Body of pancreas (tissue), 4 donors: Measurements from ENCODE around the gene OSER1. TPM values are rescaled to one million over a fixed set of nuclear protein-coding genes. Genes with fewer than 3 reads are reported as not detected.
A peak's percentile ranks its signal among the peaks of the same experiment; 100 is the strongest.

ENCODE experiments used
- ATAC-seq: fragments of 150-250 bp; one replicate; pipeline ENCODE4 v1.9.1; 2016
- DNase-seq, 4 donors: peaks; one replicate each; pipeline ENCODE4 v3.0.0-alpha.2; 2019
- H3K27ac ChIP-seq, 4 donors: fragments of 200-600 bp; sonication (generic); 1 replicate in 3 of 4; 2 replicates in 1 of 4; pipeline versions ENCODE4 v1.5.1 to v1.6.1; 2016 to 2019; ENCODE audit warnings: mild to moderate bottlenecking in 1 of 4, mixed read lengths in 1 of 4, moderate library complexity in 1 of 4
- H3K27me3 ChIP-seq, 2 donors: fragments of 200-600 bp; sonication (generic); one replicate each; pipeline ENCODE4 v1.6.0; 2016; ENCODE audit warnings: mild to moderate bottlenecking in 1 of 2
- H3K36me3 ChIP-seq, 2 donors: fragments of 200-600 bp; sonication (generic); replicated peaks in 1 of 2; 2 replicates each; pipeline ENCODE4 v1.5.1; 2016; ENCODE audit warnings: low read depth in 2 of 2; ENCODE audit not compliant: insufficient read depth in 1 of 2
- H3K4me1 ChIP-seq: fragments of 200-600 bp; sonication (generic); one replicate; pipeline ENCODE4 v1.6.0; 2016
- H3K4me3 ChIP-seq, 2 donors: fragments of 200-600 bp; sonication (generic); 1 replicate in 1 of 2; 2 replicates in 1 of 2; pipeline ENCODE4 v1.5.1; 2016 to 2019
- H3K9me3 ChIP-seq, 3 donors: fragments of 200-600 bp; sonication (generic); 1 replicate in 2 of 3; 2 replicates in 1 of 3; pipeline ENCODE4 v1.5.1; 2016
- POLR2A ChIP-seq, 3 donors: fragments of 450-650 bp; IDR thresholded peaks; one replicate each; pipeline ENCODE4 v1.6.1; 2016; ENCODE audit warnings: antibody characterized with exemption in 3 of 3, mild to moderate bottlenecking in 2 of 3
- WGBS, 2 donors: methylation state at CpG; one replicate each; pipeline ENCODE4 v1.1.5; 2017; 5-methylcytosine and 5-hydroxymethylcytosine counted together
- intact Hi-C: fragments of 100-400 bp; cut with DNase I; formaldehyde crosslinking; loops from one replicate; pipeline ENCODE4 v1.15.1; 2023
- total RNA-seq, 2 donors: library from RNA; depleted of rRNA; stranded (reverse); fragments of >200 nt; gene quantifications; one replicate each; pipeline ENCODE4 v1.1.0, GENCODE V29; 2016
- TF ChIP-seq, protein P1 (sequence below), 7 experiments: fragments of 450-650 bp in 4 of 7; fragments of 200-600 bp in 3 of 7; sonication (generic) in 3 of 7; IDR thresholded peaks; one replicate each; pipeline ENCODE4 v1.5.1; 2016 to 2019; ENCODE audit warnings: antibody characterized with exemption in 7 of 7

OSER1 gene
- total RNA-seq, 2 donors from 2014 or later: 2.0 to 17.1 TPM

GRCh38 chr20:44218446-44218845, 7.9 kb upstream of the OSER1 start:
- no peaks in the 10 kb centered on the region for H3K9me3 ChIP-seq
- peaks cover 24% of the 10 kb centered on the region for H3K4me1 ChIP-seq
- no peak for DNase-seq
- H3K4me3 ChIP-seq: no peak overlapping the region
- 44 to 56% methylated on average over 4 of the region's 4 CpGs for WGBS, 2 donors
- H3K36me3 ChIP-seq: no peaks in the 10 kb centered on the region
- TF ChIP-seq, protein P1, sequence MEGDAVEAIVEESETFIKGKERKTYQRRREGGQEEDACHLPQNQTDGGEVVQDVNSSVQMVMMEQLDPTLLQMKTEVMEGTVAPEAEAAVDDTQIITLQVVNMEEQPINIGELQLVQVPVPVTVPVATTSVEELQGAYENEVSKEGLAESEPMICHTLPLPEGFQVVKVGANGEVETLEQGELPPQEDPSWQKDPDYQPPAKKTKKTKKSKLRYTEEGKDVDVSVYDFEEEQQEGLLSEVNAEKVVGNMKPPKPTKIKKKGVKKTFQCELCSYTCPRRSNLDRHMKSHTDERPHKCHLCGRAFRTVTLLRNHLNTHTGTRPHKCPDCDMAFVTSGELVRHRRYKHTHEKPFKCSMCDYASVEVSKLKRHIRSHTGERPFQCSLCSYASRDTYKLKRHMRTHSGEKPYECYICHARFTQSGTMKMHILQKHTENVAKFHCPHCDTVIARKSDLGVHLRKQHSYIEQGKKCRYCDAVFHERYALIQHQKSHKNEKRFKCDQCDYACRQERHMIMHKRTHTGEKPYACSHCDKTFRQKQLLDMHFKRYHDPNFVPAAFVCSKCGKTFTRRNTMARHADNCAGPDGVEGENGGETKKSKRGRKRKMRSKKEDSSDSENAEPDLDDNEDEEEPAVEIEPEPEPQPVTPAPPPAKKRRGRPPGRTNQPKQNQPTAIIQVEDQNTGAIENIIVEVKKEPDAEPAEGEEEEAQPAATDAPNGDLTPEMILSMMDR (IDR thresholded peaks at IDR 0.05): no peak
- TF ChIP-seq POLR2A (IDR thresholded peaks at IDR 0.05): no peak
- no peak for ATAC-seq
- intact Hi-C loops: loop anchor here (5.0 to 10.0 kb wide), 2 partner anchors 164 to 246 kb away; no protein-coding TSS in a partner anchor
- H3K27me3 ChIP-seq: no peaks in the 10 kb centered on the region
- no peak overlapping the region for H3K27ac ChIP-seq

DNA sequence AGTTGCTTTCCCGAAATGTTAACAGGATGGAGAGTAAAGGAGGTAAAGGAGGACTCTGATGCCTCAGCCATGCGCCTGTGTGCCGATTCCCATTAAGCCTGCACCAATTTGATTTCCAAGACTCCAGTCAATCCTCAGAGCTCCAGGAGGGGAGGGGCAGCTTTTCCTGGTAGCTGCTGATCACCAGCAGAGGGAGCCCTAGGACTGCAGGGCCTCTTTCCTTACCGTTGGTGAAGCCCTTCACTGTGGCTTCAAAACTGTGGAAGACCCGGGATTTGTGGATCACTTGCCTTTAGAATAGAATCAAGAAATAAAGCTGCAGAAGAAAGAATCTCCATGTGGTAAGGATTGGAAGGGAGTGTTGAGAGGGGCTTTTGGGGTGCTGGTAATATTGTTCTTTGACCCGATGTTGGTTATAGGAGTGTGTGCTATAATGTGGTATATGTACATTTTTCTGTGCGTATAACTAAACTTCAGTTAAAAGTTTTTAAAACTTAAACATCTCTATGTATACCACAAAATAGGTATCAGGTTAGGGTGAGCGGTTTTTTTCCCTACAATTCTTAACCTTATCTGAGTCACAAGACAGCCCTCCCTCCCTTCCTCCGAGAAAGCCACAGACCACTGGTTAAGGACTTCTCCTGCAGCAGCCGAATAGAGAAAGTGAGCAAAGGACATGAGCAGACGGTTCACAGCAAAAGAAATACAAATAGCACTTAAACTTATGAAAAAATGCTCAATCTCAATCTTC, 6.9 kb upstream of the OSER1 start:
- 28 to 43% methylated on average over 11 of the region's 11 CpGs for WGBS, 2 donors
- Histone ChIP-seq H3K4me1 (peaks cover 29% of the 10 kb centered on the region), H3K9me3 (no peaks in the 10 kb centered on the region), H3K27ac (no peak overlapping the region), H3K36me3 (no peaks in the 10 kb centered on the region), H3K27me3 (no peaks in the 10 kb centered on the region), H3K4me3 (no peak overlapping the region)
- ATAC-seq: peak; percentile 84
- DNase-seq: peak; percentile 82 to 85 (median 83)
- TF ChIP-seq, protein P1 (IDR thresholded peaks at IDR 0.05): peak; percentile 85 to 94 (median 91)
- no peak for TF ChIP-seq POLR2A (IDR thresholded peaks at IDR 0.05)
- intact Hi-C loops: loop anchor here (5.0 to 10.0 kb wide), 2 partner anchors 165 to 247 kb away; no protein-coding TSS in a partner anchor

GRCh38 chr20:44215125-44215524, 4.6 kb upstream of the OSER1 start:
- peaks cover 40% of the 10 kb centered on the region for H3K4me1 ChIP-seq
- H3K27me3 ChIP-seq: no peaks in the 10 kb centered on the region
- ATAC-seq (no peak), DNase-seq (peak; percentile 68 to 77 (median 70))
- no peaks in the 10 kb centered on the region for H3K9me3 ChIP-seq
- intact Hi-C loops: loop anchor here (5.0 to 10.0 kb wide), 2 partner anchors 167 to 250 kb away; no protein-coding TSS in a partner anchor
- no peak for TF ChIP-seq POLR2A (IDR thresholded peaks at IDR 0.05)
- TF ChIP-seq, protein P1 (IDR thresholded peaks at IDR 0.05): peak; percentile 62 to 84 (median 71)
- H3K4me3 ChIP-seq: no peak overlapping the region
- no peak overlapping the region for H3K27ac ChIP-seq
- no peaks in the 10 kb centered on the region for H3K36me3 ChIP-seq
- 41 to 45% methylated on average over 7 of the region's 7 CpGs for WGBS, 2 donors

- H3K27ac ChIP-seq: no peak overlapping the region
Measured at GRCh38 chr20:44212792-44213191, 2.2 kb upstream of the OSER1 start.

More at GRCh38 chr20:44212792-44213191, 2.2 kb upstream of the OSER1 start:
- Histone ChIP-seq H3K4me3 (no peak overlapping the region), H3K36me3 (no peaks in the 10 kb centered on the region), H3K4me1 (peaks cover 43% of the 10 kb centered on the region), H3K27me3 (no peaks in the 10 kb centered on the region), H3K9me3 (no peaks in the 10 kb centered on the region)
- no peak for ATAC-seq
- TF ChIP-seq, protein P1 (IDR thresholded peaks at IDR 0.05): no peak
- TF ChIP-seq POLR2A (IDR thresholded peaks at IDR 0.05): no peak
- WGBS, 2 donors: 73 to 82% methylated on average over 4 of the region's 4 CpGs
- DNase-seq: no peak
- intact Hi-C loops: loop anchor here (10.0 kb wide), 1 partner anchor 252 kb away; no protein-coding TSS in a partner anchor
